HepG2 (cell line): ENCODE results near the gene PRSS27. TPM values are rescaled to one million over a fixed set of nuclear protein-coding genes. Genes with fewer than 3 reads are reported as not detected.

Source experiments
- HIC2 ChIP-seq: sonication (generic); formaldehyde crosslinking; IDR thresholded peaks from 2 replicates; pipeline ENCODE4 v1.9.0; 2022; ENCODE audit warnings: low read depth, missing genetic modification reagents
- KAT8 ChIP-seq: IDR thresholded peaks from 2 replicates; pipeline ENCODE4 v1.6.1; 2016; ENCODE audit warnings: missing genetic modification reagents, missing compliant biosample characterization
- KIAA2018 ChIP-seq: sonication (generic); formaldehyde crosslinking; IDR thresholded peaks from 2 replicates; pipeline ENCODE4 v1.5.0; 2020; ENCODE audit warnings: mild to moderate bottlenecking, missing genetic modification reagents, borderline replicate concordance
- MYPOP ChIP-seq: sonication (generic); formaldehyde crosslinking; IDR thresholded peaks from 2 replicates; pipeline ENCODE4 v1.8.1; 2023; ENCODE audit warnings: mild to moderate bottlenecking, moderate library complexity, missing genetic modification reagents
- RXRA ChIP-seq: sonication (generic); formaldehyde crosslinking; IDR thresholded peaks from 2 replicates; pipeline ENCODE4 v1.5.1; 2020; ENCODE audit warnings: missing genetic modification reagents
- ZNF225 ChIP-seq: sonication (generic); formaldehyde crosslinking; IDR thresholded peaks from 2 replicates; pipeline ENCODE4 v1.4.0; 2020; ENCODE audit warnings: mild to moderate bottlenecking, missing genetic modification reagents
- ZNF30 ChIP-seq: sonication (generic); formaldehyde crosslinking; IDR thresholded peaks from 2 replicates; pipeline ENCODE4 v1.5.0; 2020; ENCODE audit warnings: mild to moderate bottlenecking, missing genetic modification reagents
- ZNF326 ChIP-seq: sonication (generic); formaldehyde crosslinking; IDR thresholded peaks from 2 replicates; pipeline ENCODE4 v1.4.0; 2020; ENCODE audit warnings: missing genetic modification reagents, borderline replicate concordance
- ZNF775 ChIP-seq: sonication (generic); formaldehyde crosslinking; IDR thresholded peaks from 2 replicates; pipeline ENCODE4 v1.4.0; 2020; ENCODE audit warnings: missing genetic modification reagents, mild to moderate bottlenecking, moderate library complexity, borderline replicate concordance
- ZNF792 ChIP-seq: IDR thresholded peaks from 2 replicates; pipeline ENCODE4 v1.6.1; 2016
- polyA plus RNA-seq, 8 experiments: library from polyadenylated mRNA; depleted of rRNA in 3 of 8; stranded (reverse) in 7 of 8; unstranded in 1 of 8; fragments of >200 nt; fragmentation: Illumina TruSeq in 4 of 8; extraction: Trizol in 4 of 8; gene quantifications; 2 replicates each; pipeline versions ENCODE4 v1.2.1 to v1.2.3, GENCODE V29; 2011 to 2016; ENCODE audit warnings: low read depth in 4 of 8, missing spikeins in 1 of 8, mixed read lengths in 1 of 8; ENCODE audit not compliant: insufficient read depth in 1 of 8
- total RNA-seq, 5 experiments: library from RNA; depleted of rRNA; stranded (reverse); fragments of >200 nt; fragmentation: Illumina TruSeq; extraction: Trizol; gene quantifications; 2 replicates each; pipeline ENCODE4 v1.2.3, GENCODE V29; 2016; ENCODE audit warnings: low read depth in 1 of 5

PRSS27 gene
- total and polyA plus RNA-seq, 2 of the 13 experiments (the other 11 are each of a cell fraction or from before 2014, with no cell fraction given): 0.20 to 0.73 TPM

GRCh38 chr16:2752850-2753732 lies 33.1 kb upstream of the PRSS27 start (continued):
- TF ChIP-seq KIAA2018 (CRISPR knock-in tag) (no peak), RXRA (CRISPR knock-in tag) (no peak), ZNF326 (no peak), HIC2 (CRISPR knock-in tag) (no peak), KAT8 (CRISPR knock-in tag) (no peak), MYPOP (CRISPR knock-in tag) (no peak), ZNF775 (CRISPR knock-in tag) (no peak), ZNF30 (CRISPR knock-in tag) (no peak), ZNF225 (CRISPR knock-in tag) (no peak), ZNF792 (CRISPR knock-in tag) (no peak)
